ENCODE data around the gene PPFIBP2.

DNA sequence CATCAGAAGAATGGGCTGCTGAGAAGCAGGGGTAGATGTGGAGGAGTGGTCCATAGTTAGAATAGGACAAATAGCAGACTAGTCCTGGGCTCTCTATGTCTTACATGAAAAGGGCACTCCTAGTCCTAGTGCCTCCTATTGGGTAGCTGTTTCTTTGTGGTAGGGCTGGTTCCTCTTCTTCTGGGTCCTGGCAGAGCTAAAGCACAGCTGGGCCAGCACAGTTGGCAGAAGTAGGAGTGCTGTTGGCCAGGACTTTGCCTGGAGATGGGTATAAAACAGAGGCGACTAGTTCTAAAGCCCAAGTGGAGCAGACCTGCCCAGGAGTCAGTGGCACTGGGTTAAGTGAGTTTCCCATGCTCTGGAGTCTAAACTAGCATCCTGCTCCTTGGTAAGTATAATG, 55.2 kb downstream of the PPFIBP2 start:
- TF ChIP-seq, protein P1, sequence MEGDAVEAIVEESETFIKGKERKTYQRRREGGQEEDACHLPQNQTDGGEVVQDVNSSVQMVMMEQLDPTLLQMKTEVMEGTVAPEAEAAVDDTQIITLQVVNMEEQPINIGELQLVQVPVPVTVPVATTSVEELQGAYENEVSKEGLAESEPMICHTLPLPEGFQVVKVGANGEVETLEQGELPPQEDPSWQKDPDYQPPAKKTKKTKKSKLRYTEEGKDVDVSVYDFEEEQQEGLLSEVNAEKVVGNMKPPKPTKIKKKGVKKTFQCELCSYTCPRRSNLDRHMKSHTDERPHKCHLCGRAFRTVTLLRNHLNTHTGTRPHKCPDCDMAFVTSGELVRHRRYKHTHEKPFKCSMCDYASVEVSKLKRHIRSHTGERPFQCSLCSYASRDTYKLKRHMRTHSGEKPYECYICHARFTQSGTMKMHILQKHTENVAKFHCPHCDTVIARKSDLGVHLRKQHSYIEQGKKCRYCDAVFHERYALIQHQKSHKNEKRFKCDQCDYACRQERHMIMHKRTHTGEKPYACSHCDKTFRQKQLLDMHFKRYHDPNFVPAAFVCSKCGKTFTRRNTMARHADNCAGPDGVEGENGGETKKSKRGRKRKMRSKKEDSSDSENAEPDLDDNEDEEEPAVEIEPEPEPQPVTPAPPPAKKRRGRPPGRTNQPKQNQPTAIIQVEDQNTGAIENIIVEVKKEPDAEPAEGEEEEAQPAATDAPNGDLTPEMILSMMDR (conservative IDR thresholded peaks at IDR 0.05; ENCODE audit: low read depth, low read length): no peak
- TF ChIP-seq EZH2 (IDR thresholded peaks at IDR 0.05; ENCODE audit: borderline replicate concordance, low read depth, low read length, poor library complexity, severe bottlenecking): no peak
